MCF 10A (cell line): ENCODE measurements around the gene TDP1. TPM values are rescaled to one million over a fixed set of nuclear protein-coding genes. Genes with fewer than 3 reads are reported as not detected.
A peak's percentile ranks its signal among the peaks of the same experiment; 100 is the strongest.
"Not testable (repeated sequence)": the region's sequence is repeated elsewhere in the genome, so short reads cannot be mapped to it uniquely, and the experiment has no call there.

ENCODE experiments used
- BruUV-seq: library from RNA; stranded (reverse); fragments of 400-500 nt; replicated peaks from 2 replicates; lab custom pipeline; 2021; lab: Mats Ljungman, UMichigan
- CTCF ChIA-PET: fragments of 300-600 bp; sonication (Branson Sonifier 250); formaldehyde crosslinking; extraction: SDS; loops from one replicate; lab custom pipeline; 2021; ENCODE audit warnings: antibody characterized with exemption, inconsistent platforms; lab: Yijun Ruan, JAX
- POLR2A ChIA-PET: fragments of 300-600, 350-650 bp; sonication (Branson Sonifier 250); formaldehyde crosslinking; extraction: SDS; loops from one replicate; lab custom pipeline; 2020; ENCODE audit warnings: antibody characterized with exemption, inconsistent platforms; lab: Yijun Ruan, JAX
- DNase-seq: peaks from one replicate; pipeline ENCODE4 v3.0.0-alpha.2; 2018; ENCODE audit not compliant: unreplicated experiment
- H3K27ac Mint-ChIP-seq: one replicate; pipeline ENCODE4 v1.8.0; 2022; ENCODE audit warnings: mild to moderate bottlenecking, low read depth, mixed read lengths; ENCODE audit not compliant: unreplicated experiment
- H3K27me3 Mint-ChIP-seq: one replicate; pipeline ENCODE4 v1.8.0; 2022; ENCODE audit warnings: mixed read lengths; ENCODE audit not compliant: insufficient read depth, unreplicated experiment
- H3K36me3 Mint-ChIP-seq: one replicate; pipeline ENCODE4 v1.8.0; 2022; ENCODE audit warnings: mild to moderate bottlenecking, moderate library complexity, mixed read lengths; ENCODE audit not compliant: insufficient read depth, unreplicated experiment
- H3K4me1 Mint-ChIP-seq: one replicate; pipeline ENCODE4 v1.8.0; 2022; ENCODE audit warnings: mixed read lengths; ENCODE audit not compliant: insufficient read depth, unreplicated experiment
- H3K4me3 Mint-ChIP-seq: one replicate; pipeline ENCODE4 v1.8.0; 2022; ENCODE audit warnings: mild to moderate bottlenecking, moderate library complexity, mixed read lengths; ENCODE audit not compliant: unreplicated experiment
- H3K9me3 Mint-ChIP-seq: one replicate; pipeline ENCODE4 v1.8.0; 2022; ENCODE audit warnings: mixed read lengths; ENCODE audit not compliant: unreplicated experiment
- intact Hi-C: fragments of 100-400 bp; cut with micrococcal nuclease; formaldehyde crosslinking; loops from 2 replicates; pipeline ENCODE4 v1.14.1; 2022
- total RNA-seq: library from RNA; stranded (reverse); gene quantifications from 2 replicates; pipeline ENCODE4 v1.2.3, GENCODE V29; 2022
- TF ChIP-seq, protein P1 (sequence below): fragments of 200-600 bp; IDR thresholded peaks from one replicate; pipeline ENCODE4 v1.8.0; 2022; ENCODE audit warnings: antibody characterized with exemption, mild to moderate bottlenecking; ENCODE audit not compliant: unreplicated experiment

The TDP1 gene
- total RNA-seq, 1 experiment from 2014 or later, result 16.3 TPM

DNA sequence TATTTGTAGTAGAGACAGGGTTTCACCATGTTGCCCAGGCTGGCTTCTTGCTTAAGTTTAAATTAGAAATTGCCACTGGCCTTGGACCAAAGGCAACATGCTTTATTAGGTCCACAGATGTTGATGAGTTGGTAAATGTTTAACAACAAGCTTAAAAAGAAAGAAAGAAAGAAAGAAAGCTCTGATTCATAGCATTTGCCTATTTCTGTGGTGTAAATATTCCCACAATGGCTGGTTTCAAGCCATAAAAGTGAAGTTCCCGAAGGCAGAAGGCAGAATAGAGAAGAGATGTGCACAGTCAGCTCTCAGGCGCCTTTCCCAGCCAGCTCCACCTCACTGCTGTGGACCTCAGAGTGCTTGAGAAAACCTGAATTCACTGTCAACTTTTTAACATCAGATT is 132.4 kb downstream of the TDP1 start:
- CTCF ChIA-PET, result interaction anchor here (0.8 to 1.1 kb wide), 3 partner anchors 17 to 105 kb away, joined by 3 read pairs; no protein-coding TSS in a partner anchor
- TF ChIP-seq, protein P1, sequence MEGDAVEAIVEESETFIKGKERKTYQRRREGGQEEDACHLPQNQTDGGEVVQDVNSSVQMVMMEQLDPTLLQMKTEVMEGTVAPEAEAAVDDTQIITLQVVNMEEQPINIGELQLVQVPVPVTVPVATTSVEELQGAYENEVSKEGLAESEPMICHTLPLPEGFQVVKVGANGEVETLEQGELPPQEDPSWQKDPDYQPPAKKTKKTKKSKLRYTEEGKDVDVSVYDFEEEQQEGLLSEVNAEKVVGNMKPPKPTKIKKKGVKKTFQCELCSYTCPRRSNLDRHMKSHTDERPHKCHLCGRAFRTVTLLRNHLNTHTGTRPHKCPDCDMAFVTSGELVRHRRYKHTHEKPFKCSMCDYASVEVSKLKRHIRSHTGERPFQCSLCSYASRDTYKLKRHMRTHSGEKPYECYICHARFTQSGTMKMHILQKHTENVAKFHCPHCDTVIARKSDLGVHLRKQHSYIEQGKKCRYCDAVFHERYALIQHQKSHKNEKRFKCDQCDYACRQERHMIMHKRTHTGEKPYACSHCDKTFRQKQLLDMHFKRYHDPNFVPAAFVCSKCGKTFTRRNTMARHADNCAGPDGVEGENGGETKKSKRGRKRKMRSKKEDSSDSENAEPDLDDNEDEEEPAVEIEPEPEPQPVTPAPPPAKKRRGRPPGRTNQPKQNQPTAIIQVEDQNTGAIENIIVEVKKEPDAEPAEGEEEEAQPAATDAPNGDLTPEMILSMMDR, result no peak
- peak; percentile 3 for DNase-seq
- Mint-ChIP-seq H3K27me3 (no peaks in the 10 kb centered on the region), H3K4me3 (no peak overlapping the region), H3K9me3 (no peaks in the 10 kb centered on the region), H3K36me3 (no peaks in the 10 kb centered on the region), H3K27ac (no peak overlapping the region), H3K4me1 (peaks cover 12% of the 10 kb centered on the region)
- BruUV-seq, result no TSS peak
- POLR2A ChIA-PET, result no interaction called here
- intact Hi-C loops, result no loop called here

DNA sequence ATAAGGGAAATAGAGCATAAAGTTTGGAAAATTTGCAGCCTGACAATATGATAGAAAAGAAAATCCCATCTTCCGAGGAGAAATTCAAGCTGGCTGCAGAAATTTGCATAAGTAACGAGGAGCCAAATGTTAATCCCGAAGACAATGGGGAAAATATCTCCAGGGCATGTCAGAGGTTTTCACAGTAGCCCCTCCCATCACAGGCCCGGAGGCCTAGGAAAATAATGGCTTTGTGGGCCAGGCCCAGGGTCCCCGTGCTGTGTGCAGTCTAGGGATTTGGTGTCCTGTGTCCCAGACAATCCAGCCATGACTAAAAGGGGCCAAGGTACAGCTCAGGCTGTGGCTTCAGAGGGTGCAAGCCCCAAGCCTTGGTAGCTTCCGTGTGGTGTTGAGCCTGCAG is 133.8 kb downstream of the TDP1 start:
- CTCF ChIA-PET, H3K4me3 Mint-ChIP-seq, H3K27ac Mint-ChIP-seq, DNase-seq, intact Hi-C loops, BruUV-seq, H3K27me3 Mint-ChIP-seq, H3K36me3 Mint-ChIP-seq, H3K9me3 Mint-ChIP-seq, POLR2A ChIA-PET: not testable (repeated sequence)
- H3K4me1 Mint-ChIP-seq, result peaks cover 12% of the 10 kb centered on the region

DNA sequence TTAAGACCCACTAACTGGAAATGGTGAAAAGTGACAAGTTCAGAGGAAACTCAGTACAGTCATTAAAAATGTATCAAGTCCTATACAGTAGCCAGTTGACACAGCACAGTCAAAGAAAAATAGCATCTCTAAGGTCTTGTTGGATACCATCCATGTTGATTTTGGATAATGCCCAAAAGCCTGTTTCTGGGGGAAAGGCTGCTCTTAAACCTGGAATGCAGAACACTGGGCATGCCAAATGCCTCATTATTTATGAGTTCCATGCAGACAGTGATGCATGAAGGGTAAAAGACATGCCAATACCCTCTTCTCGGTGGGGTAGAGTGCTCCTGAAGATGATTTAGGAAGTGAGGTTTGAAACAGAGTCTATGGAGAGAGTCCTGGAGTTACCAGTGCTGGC is 135.7 kb downstream of the TDP1 start:
- peak; percentile 89 for DNase-seq
- intact Hi-C loops, result no loop called here
- ChIA-PET POLR2A (no interaction called here), CTCF (no interaction called here)
- Mint-ChIP-seq H3K27me3 (no peaks in the 10 kb centered on the region), H3K4me1 (peaks cover 12% of the 10 kb centered on the region), H3K36me3 (no peaks in the 10 kb centered on the region), H3K4me3 (no peak overlapping the region), H3K9me3 (no peaks in the 10 kb centered on the region), H3K27ac (no peak overlapping the region)
- BruUV-seq, result no TSS peak
- TF ChIP-seq, protein P1, result no peak

DNA sequence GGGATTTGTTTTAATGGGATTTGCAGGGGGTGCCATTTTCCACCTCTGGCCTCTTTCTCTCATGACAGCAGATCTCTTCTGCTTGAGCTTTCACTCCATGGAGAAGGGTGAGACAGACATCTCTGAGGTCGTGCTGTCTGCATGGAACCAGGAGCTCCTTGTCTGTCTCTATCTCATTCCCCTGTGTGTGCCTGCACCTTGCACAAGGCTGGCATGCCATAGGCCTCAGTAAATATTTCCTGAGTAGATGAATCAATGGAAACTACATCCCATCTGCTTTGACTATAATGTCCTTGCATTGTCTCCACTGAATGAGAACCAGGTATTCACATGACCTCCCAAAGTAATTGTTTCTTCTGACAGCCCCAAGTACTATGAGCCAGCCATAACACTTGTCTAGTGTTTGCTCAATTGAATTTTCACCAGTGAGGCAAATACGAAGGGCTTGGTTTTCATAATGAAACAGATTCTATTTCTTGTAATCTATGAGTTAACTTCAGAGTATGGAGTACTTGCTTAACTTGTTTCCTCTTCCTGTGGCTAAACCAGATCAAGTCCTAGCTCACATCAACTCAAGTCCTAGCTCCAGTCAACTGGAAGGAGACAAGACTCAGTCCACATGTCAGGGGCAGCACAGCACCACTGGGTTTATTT is 138.3 kb downstream of the TDP1 start:
- TF ChIP-seq, protein P1, result no peak
- BruUV-seq, result no TSS peak
- ChIA-PET CTCF (no interaction called here), POLR2A (no interaction called here)
- H3K4me1 Mint-ChIP-seq, result peaks cover 12% of the 10 kb centered on the region
- H3K36me3 Mint-ChIP-seq, result no peaks in the 10 kb centered on the region
- H3K4me3 Mint-ChIP-seq, result no peak overlapping the region
- no peak overlapping the region for H3K27ac Mint-ChIP-seq
- no peaks in the 10 kb centered on the region for H3K27me3 Mint-ChIP-seq
- DNase-seq, result peak; percentile 44
- no peaks in the 10 kb centered on the region for H3K9me3 Mint-ChIP-seq
- intact Hi-C loops, result no loop called here

Other genes starting within 250 kb of the TDP1 start
- gene EFCAB11, start 1.2 kb upstream of the TDP1 start, total RNA-seq, result 10.6 and 11.1 TPM in 2 replicates
- not detected in 2 replicates for gene KCNK13, start 106.1 kb downstream of the TDP1 start, total RNA-seq